Stimulated activated CD8-positive, alpha-beta memory T cell treated with anti-CD3 and anti-CD28 coated beads, Interleukin-15, amount 100 ng/mL, for 48 hours (primary cell): Measurements from ENCODE around the gene CDR2L.
A peak's percentile ranks its signal among the peaks of the same experiment; 100 is the strongest.
"Not testable (repeated sequence)": the region's sequence is repeated elsewhere in the genome, so short reads cannot be mapped to it uniquely, and the experiment has no call there.

ENCODE experiments used
- DNase-seq, 2 donors: peaks; one replicate each; pipeline ENCODE4 v3.0.0-alpha.2; 2020; ENCODE audit warnings: low read depth in 2 of 2

Gene CDR2L

GRCh38 chr17:75041656-75042280, 54.3 kb downstream of the CDR2L start:
- DNase-seq = no peak

- DNase-seq = not testable (repeated sequence)
These were observed 56.4 kb downstream of the CDR2L start for GRCh38 chr17:75043789-75044188.

GRCh38 chr17:75044716-75045115, 57.3 kb downstream of the CDR2L start:
- no peak for DNase-seq

- not testable (repeated sequence) for DNase-seq
These were observed 58.5 kb downstream of the CDR2L start for GRCh38 chr17:75045946-75046406.

GRCh38 chr17:75046407-75047289, 59.2 kb downstream of the CDR2L start, which contains the start of the genes ATP5PD and KCTD2:
Gene ATP5PD (minus strand): TSS chr17:75046969. CDS start chr17:75042650, 4,319 bp downstream.
Gene KCTD2 (plus strand): TSS chr17:75047225. CDS start chr17:75047251, 26 bp downstream.
- peak; percentile 95 to 97 for DNase-seq

- peak in 1 of 2 donors; percentile 16 for DNase-seq
These were observed 60.1 kb downstream of the CDR2L start for GRCh38 chr17:75047398-75048098.

GRCh38 chr17:75048249-75048878, 60.9 kb downstream of the CDR2L start:
- no peak for DNase-seq

GRCh38 chr17:75049057-75049456, 61.6 kb downstream of the CDR2L start:
- DNase-seq = no peak

- no peak for DNase-seq
These were observed 62.3 kb downstream of the CDR2L start for GRCh38 chr17:75049706-75050105.

GRCh38 chr17:75051941-75052340, 64.5 kb downstream of the CDR2L start:
- DNase-seq = no peak
